H1 (cell line): ENCODE measurements around the gene PSMD3. TPM values are rescaled to one million over a fixed set of nuclear protein-coding genes. Genes with fewer than 3 reads are reported as not detected.

Source experiments
- PHF8 ChIP-seq: fragments of 200-600 bp; sonication (generic); conservative IDR thresholded peaks from 2 replicates; pipeline ENCODE4 v1.7.1; 2012; ENCODE audit warnings: low read depth, mild to moderate bottlenecking, inconsistent platforms, low read length, moderate library complexity
- SP2 ChIP-seq: IDR thresholded peaks from 2 replicates; pipeline ENCODE4 v1.6.1; 2012; ENCODE audit warnings: mild to moderate bottlenecking, low read length, inconsistent platforms
- TCF12 ChIP-seq: IDR thresholded peaks from 2 replicates; pipeline ENCODE4 v1.6.1; 2011; ENCODE audit warnings: low read depth, mild to moderate bottlenecking, low read length
- ZNF274 ChIP-seq: IDR thresholded peaks from 2 replicates; pipeline ENCODE4 v1.7.0; 2012; ENCODE audit warnings: low read length, borderline replicate concordance; ENCODE audit errors: extremely low read depth
- polyA plus RNA-seq, 7 experiments: library from polyadenylated mRNA; depleted of rRNA in 3 of 7; stranded (reverse) in 5 of 7; unstranded in 2 of 7; fragments of >200 nt in 5 of 7; fragments of 200-250 nt in 2 of 7; gene quantifications; 1 replicate in 5 of 7; 2 replicates in 1 of 7; 4 replicates in 1 of 7; pipeline versions ENCODE4 v1.2.1 to v1.2.3, GENCODE V29; 2011 to 2013; ENCODE audit warnings: missing spikeins in 2 of 7, mixed read lengths in 2 of 7
- total RNA-seq: library from RNA; stranded (reverse); fragmentation: NEBNext Ultra II Directional; extraction: Animal tissue kit (Norgen Biotek cat#: 25700); gene quantifications from 2 replicates; pipeline ENCODE4 v1.2.1, GENCODE V29; 2021

The PSMD3 gene
- total and polyA plus RNA-seq, 2 of the 8 experiments (the other 6 are each of a cell fraction or from before 2014, with no cell fraction given), result 151 to 198 TPM

GRCh38 chr17:39944393-39944711 is 36.3 kb upstream of the PSMD3 start (continued):
- TF ChIP-seq ZNF274 (no peak), TCF12 (no peak), SP2 (no peak), PHF8 (no peak)
